ENCODE results near the gene STIL.
"Not testable (repeated sequence)": the region's sequence is repeated elsewhere in the genome, so short reads cannot be mapped to it uniquely, and the experiment has no call there.

Gene STIL

GRCh38 chr1:47319968-47320367, 6.0 kb upstream of the STIL start:
- DNase-seq (ENCODE audit: low read depth in 2 of 2), result not testable (repeated sequence)

DNA sequence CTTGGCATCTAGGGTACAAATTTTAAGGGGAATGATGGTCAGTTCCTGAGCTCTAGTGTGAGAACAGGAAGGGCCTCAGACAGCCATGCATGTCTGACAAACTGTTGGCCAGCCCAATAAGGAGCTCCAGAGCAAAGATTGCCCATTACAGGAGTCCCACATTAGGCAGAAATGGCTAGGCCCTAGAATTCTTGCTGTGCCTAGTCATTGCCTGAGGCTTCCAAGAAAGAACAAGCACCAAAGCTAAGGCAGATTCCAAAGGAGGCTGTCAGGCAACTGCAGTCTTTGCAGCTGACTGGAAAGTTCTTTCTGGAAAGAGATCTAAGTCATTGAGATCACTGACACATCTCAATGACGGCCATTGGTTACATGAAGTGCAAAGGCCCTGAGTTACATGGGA, 3.9 kb upstream of the STIL start:
- no peak for DNase-seq (ENCODE audit: low read depth in 2 of 2)

DNA sequence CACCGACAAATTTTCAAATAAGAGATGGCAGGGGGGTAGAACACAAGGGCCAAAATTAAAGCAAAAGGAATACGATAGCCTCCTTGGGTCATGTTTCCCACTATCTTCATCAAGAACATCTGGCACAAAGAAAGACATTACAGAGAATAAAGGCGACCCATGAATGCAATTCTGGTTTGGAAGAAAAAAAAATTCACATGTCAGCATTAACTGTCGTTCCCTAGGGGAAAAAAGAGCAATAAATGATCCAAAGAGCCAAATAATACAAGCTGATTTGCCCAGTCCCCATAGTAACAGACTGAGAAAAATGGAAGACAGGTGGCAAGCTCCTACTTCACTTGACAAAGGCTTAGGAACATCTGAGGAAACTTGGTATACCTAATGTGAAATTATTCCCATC, 4.5 kb downstream of the STIL start:
- no peak for DNase-seq (ENCODE audit: low read depth in 2 of 2)

- no peak for DNase-seq (ENCODE audit: low read depth in 2 of 2)
These were observed 11.5 kb downstream of the STIL start for GRCh38 chr1:47302472-47302871.

- DNase-seq (ENCODE audit: low read depth in 2 of 2), result no peak
These were observed 15.8 kb downstream of the STIL start for GRCh38 chr1:47298025-47298699.

DNA sequence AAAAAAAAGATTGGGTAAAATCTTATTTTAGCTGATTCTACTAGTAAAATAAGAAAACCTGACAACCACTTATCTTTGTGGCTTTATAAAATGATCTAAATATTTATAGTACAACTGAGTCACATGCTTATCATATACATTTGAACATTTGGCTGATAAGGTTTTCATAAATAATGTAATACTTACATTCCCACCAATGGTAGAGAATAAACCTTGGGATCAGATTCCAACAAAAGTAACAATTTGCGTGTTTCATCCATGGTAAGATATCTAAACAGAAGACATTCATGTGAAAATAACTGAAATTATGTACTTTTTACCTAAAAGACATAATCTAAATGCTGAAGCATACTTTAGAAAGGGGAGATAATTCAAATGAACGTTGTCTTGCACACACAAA, 18.4 kb downstream of the STIL start:
- no peak for DNase-seq (ENCODE audit: low read depth in 2 of 2)

- DNase-seq (ENCODE audit: low read depth in 2 of 2), result not testable (repeated sequence)
These were observed 19.1 kb downstream of the STIL start for GRCh38 chr1:47294863-47295262.

GRCh38 chr1:47288116-47288515, 25.8 kb downstream of the STIL start:
- not testable (repeated sequence) for DNase-seq (ENCODE audit: low read depth in 2 of 2)

GRCh38 chr1:47280142-47280541, 33.8 kb downstream of the STIL start:
- DNase-seq (ENCODE audit: low read depth in 2 of 2), result no peak

GRCh38 chr1:47276850-47277249, 37.1 kb downstream of the STIL start:
- no peak for DNase-seq (ENCODE audit: low read depth in 2 of 2)

GRCh38 chr1:47275811-47276210, 38.1 kb downstream of the STIL start:
- DNase-seq (ENCODE audit: low read depth in 2 of 2), result not testable (repeated sequence)

GRCh38 chr1:47265529-47265928, 48.4 kb downstream of the STIL start:
- DNase-seq (ENCODE audit: low read depth in 2 of 2), result not testable (repeated sequence)

DNA sequence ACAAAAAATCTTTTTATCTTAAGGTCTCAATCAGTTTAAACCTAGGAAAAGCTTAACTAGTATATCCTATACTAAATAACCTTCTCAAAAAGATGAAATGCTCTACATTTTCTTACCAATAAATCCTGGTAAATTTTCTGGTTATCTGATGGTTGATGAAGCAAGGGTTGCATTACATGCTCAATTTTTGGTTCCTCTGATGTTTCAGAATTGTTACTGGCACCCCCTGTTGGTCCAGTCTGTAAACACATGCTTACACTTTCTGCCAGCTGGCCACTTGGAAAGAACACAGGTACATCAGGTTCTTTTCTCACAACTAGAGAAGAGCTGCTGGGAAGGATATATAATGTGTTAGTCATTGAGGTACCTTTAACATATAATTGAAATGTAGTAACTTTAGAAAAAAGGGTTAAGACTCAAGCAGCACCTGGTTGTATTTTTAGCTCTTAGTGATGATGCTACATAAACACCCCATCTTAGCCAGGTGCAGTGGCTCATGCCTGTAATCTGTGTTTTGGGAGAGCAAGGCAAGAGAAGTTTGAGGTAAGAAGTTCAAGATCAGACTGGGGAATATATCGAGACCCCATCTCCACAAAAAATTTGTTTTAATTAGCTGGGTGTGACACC, 51.0 kb downstream of the STIL start:
- peak in 1 of 2 donors; percentile 8 for DNase-seq (ENCODE audit: low read depth in 2 of 2)

GRCh38 chr1:47257224-47257623, 56.7 kb downstream of the STIL start:
- no peak for DNase-seq (ENCODE audit: low read depth in 2 of 2)

GRCh38 chr1:47252795-47253194, 61.2 kb downstream of the STIL start:
- DNase-seq (ENCODE audit: low read depth in 2 of 2), result no peak

DNA sequence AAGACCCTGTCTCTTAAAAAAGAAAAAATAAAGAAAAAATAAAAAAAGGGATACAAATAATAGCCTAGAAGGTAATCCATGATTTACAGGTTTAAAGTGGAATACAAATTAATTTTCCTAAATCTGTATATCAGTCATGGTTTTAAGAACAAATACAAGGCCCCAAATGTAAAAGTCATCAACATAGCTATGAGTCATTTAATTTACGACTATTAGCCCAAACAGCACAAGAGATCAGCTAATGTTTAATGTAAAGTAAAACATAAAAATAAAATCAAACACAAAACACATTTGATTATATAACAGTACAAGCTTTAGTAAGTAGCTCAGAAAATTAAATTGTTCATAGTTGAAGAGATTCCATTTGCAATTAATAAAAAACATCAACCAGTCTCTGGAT, 61.6 kb downstream of the STIL start:
- DNase-seq (ENCODE audit: low read depth in 2 of 2), result no peak

- no peak for DNase-seq (ENCODE audit: low read depth in 2 of 2)
These were observed 64.2 kb downstream of the STIL start for GRCh38 chr1:47249755-47250154.

- DNase-seq (ENCODE audit: low read depth in 2 of 2), result no peak
These were observed 69.5 kb downstream of the STIL start for GRCh38 chr1:47244339-47244862.

- DNase-seq (ENCODE audit: low read depth in 2 of 2), result no peak
These were observed 70.0 kb downstream of the STIL start for GRCh38 chr1:47243910-47244309.

DNA sequence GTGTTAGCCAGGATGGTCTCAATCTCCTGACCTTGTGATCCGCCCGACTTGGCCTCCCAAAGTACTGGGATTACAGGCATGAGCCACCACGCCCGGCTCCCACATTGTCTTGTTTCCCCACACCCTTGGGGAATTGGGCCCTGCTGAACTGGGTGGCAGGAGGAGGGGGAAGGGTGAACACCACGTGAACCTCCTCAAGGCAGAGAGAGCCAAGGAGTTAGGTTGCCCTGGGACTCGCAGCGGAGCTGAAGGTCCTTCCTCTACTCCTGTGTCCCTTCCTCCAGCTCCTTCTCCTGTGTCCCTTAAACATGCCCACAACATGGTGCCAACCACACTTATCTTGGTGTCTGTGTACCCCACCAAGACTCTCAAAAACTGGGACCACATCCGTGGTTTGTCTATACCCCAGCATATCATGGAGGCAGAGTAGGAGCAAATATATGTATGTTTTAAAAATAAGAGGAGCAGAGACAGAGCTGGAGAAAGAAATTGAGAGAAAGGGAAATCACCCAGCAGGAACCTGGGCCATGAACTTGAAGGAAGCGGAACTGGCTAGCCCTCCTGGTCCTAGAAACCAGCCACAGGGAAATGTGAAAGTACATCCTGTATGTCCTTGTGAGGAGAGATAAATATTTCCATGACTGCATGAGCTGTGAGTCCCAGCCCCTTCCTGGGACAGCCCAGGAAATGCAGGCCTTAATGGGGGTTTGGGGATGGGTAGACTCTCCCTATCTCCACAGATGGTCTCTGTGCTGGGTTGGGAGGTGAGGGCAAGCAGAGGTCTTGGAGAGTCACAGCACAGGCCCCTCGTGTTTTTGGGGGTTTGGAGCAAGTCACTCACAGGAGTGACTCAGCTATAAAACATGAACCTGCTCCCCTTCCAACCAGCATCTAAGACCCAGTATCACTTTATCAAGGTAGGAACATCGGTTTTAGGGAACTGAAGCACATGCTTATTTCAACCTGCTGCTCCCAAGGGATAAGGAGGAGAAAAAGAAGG, 72.5 kb downstream of the STIL start:
- no peak for DNase-seq (ENCODE audit: low read depth in 2 of 2)

DNA sequence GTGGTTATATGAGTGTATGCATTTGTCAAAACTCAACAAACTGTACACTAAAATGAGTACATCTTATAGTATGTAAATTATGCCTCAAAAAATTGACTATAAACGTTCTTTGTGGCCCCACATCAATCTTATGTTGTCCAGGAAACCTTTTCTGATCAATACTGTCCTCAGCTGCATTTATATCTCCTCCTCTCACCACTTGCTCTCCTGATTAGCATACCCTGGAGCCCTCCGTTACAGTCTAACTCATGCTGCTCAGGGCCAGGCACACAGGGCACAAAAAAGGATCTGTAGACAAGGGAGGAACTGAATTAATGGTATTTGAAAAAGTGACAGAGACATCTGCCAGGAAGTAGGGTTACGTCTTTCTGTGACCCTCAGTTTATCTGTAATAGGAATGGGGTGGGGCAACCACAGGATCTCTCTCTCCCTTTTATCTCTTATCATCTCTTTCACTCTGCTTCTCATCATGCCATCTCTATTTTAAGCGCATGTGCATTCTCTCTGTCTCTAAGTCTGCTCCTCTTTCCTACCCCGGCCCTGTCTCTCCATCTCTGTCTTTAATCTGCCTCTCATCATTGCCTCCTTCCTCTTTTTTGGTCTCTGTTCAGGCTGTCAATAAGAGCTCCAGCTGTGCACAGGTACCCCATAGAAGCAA, 74.9 kb downstream of the STIL start:
- DNase-seq (ENCODE audit: low read depth in 2 of 2), result no peak

- DNase-seq (ENCODE audit: low read depth in 2 of 2), result no peak
These were observed 78.1 kb downstream of the STIL start for GRCh38 chr1:47235806-47236205.

Measured in stimulated activated CD8-positive, alpha-beta memory T cell treated with anti-CD3 and anti-CD28 coated beads, Interleukin-15, amount 100 ng/mL, for 48 hours (primary cell).